DND-41 (cell line): ENCODE data around the gene DAZAP1.
"Not testable (repeated sequence)": the region's sequence is repeated elsewhere in the genome, so short reads cannot be mapped to it uniquely, and the experiment has no call there.

Experiments used
- ATAC-seq: fragments of 200-7000 bp; cut with Tn5 transposase; 3 replicates; pipeline ENCODE4 v1.9.1; 2021; ENCODE audit warnings: low read depth; ENCODE audit not compliant: insufficient read depth
- DNase-seq: peaks from one replicate; pipeline ENCODE4 v3.0.0-alpha.2; 2020
- H2AFZ ChIP-seq: 2 replicates; pipeline ENCODE4 v1.6.0; 2012; ENCODE audit warnings: low read depth, low read length
- H3K27ac ChIP-seq: 2 replicates; pipeline ENCODE4 v1.5.1; 2012; ENCODE audit warnings: low read length, inconsistent platforms
- H3K27me3 ChIP-seq: fragments of 200-600 bp; sonication (generic); 2 replicates; pipeline ENCODE4 v1.6.0; 2012; ENCODE audit warnings: low read length, mild to moderate bottlenecking, inconsistent platforms; ENCODE audit not compliant: insufficient read depth, poor library complexity
- H3K36me3 ChIP-seq: 2 replicates; pipeline ENCODE4 v1.5.1; 2012; ENCODE audit warnings: low read length, inconsistent platforms; ENCODE audit not compliant: insufficient read depth
- H3K4me1 ChIP-seq: 2 replicates; pipeline ENCODE4 v1.5.1; 2012; ENCODE audit warnings: mild to moderate bottlenecking, low read length; ENCODE audit not compliant: insufficient read depth
- H3K4me2 ChIP-seq: 2 replicates; pipeline ENCODE4 v1.6.0; 2012; ENCODE audit warnings: mild to moderate bottlenecking, moderate library complexity, low read length, inconsistent platforms; ENCODE audit not compliant: insufficient read depth
- H3K4me3 ChIP-seq, 2 experiments: fragments of 200-600 bp in 1 of 2; shearing (Covaris generic) in 1 of 2; 2 replicates each; pipeline ENCODE4 v1.5.1; 2012 to 2016; ENCODE audit warnings: inconsistent platforms in 2 of 2, low read length in 2 of 2, mild to moderate bottlenecking in 2 of 2, low read depth in 1 of 2, moderate library complexity in 1 of 2
- H3K79me2 ChIP-seq: 2 replicates; pipeline ENCODE4 v1.6.0; 2012; ENCODE audit warnings: low read length, inconsistent platforms; ENCODE audit not compliant: insufficient read depth
- H3K9ac ChIP-seq: 2 replicates; pipeline ENCODE4 v1.6.0; 2012; ENCODE audit warnings: low read depth, mild to moderate bottlenecking, inconsistent platforms, low read length, moderate library complexity
- H3K9me3 ChIP-seq: 2 replicates; pipeline ENCODE4 v1.5.1; 2012; ENCODE audit warnings: low read length, moderate library complexity, mild to moderate bottlenecking, inconsistent platforms; ENCODE audit not compliant: insufficient read depth, severe bottlenecking
- H4K20me1 ChIP-seq: 2 replicates; pipeline ENCODE4 v1.6.0; 2012; ENCODE audit warnings: low read length; ENCODE audit not compliant: insufficient read depth
- EZH2 ChIP-seq: IDR thresholded peaks from 3 replicates; pipeline ENCODE4 v1.6.1; 2012; ENCODE audit warnings: borderline replicate concordance, low read depth, mild to moderate bottlenecking, moderate library complexity, low read length, inconsistent platforms; ENCODE audit not compliant: severe bottlenecking
- TF ChIP-seq, protein P1 (sequence below): IDR thresholded peaks from 2 replicates; pipeline ENCODE4 v1.5.1; 2012; ENCODE audit warnings: borderline replicate concordance, low read length, moderate library complexity, mild to moderate bottlenecking; ENCODE audit not compliant: poor library complexity, severe bottlenecking; ENCODE audit errors: extremely low read depth

The DAZAP1 gene

DNA sequence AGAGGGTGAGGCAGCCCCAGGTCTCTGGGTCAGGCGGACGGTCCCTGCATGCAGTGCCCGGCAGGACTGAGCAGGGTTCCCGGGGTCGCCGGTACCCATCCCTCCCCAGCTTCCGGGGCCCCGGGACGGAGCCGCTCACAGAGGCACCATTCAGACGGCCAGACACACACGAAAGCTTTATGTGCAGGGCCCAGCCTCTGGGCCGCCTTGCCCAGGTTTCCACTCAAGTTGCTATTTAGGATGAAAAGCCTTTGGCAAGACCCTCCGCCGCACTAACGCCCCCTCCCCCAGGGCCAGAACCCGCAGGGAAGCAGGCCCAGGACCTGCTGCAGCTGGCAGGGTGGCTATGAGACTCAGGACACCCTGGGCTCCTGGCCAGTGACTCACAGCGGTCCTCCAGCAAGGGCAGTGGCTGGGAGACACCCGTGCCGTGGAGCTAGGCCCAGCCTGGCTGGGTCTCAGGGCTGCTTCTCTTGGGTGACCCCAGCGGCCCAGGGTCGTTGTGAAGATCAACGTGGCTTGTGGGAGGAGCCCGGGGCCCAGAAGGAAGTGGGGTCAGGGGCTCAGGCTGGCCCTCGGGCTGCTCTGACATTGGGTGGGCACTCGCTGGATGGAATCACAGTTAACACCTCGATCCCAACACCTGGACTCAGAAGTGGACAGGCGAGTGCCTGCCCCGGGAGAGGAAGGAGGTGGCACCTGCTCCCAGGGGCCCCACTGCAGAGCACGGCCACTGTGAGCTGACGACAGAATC is 66.8 kb downstream of the DAZAP1 start:
- Histone ChIP-seq H3K9ac (no peak overlapping the region), H4K20me1 (peaks cover 82% of the 10 kb centered on the region), H3K27me3 (no peaks in the 10 kb centered on the region), H3K4me1 (peaks cover 45% of the 10 kb centered on the region), H3K4me3 (no peak overlapping the region), H3K9me3 (no peaks in the 10 kb centered on the region), H3K79me2 (peaks cover 45% of the 10 kb centered on the region), H3K36me3 (peaks cover 24% of the 10 kb centered on the region), H3K27ac (no peak overlapping the region), H3K4me2 (no peak overlapping the region), H2AFZ (no peak overlapping the region)
- DNase-seq: no peak
- ATAC-seq: no peak
- TF ChIP-seq EZH2: no peak
- TF ChIP-seq, protein P1, sequence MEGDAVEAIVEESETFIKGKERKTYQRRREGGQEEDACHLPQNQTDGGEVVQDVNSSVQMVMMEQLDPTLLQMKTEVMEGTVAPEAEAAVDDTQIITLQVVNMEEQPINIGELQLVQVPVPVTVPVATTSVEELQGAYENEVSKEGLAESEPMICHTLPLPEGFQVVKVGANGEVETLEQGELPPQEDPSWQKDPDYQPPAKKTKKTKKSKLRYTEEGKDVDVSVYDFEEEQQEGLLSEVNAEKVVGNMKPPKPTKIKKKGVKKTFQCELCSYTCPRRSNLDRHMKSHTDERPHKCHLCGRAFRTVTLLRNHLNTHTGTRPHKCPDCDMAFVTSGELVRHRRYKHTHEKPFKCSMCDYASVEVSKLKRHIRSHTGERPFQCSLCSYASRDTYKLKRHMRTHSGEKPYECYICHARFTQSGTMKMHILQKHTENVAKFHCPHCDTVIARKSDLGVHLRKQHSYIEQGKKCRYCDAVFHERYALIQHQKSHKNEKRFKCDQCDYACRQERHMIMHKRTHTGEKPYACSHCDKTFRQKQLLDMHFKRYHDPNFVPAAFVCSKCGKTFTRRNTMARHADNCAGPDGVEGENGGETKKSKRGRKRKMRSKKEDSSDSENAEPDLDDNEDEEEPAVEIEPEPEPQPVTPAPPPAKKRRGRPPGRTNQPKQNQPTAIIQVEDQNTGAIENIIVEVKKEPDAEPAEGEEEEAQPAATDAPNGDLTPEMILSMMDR: no peak

GRCh38 chr19:1474765-1475351 is 67.5 kb downstream of the DAZAP1 start:
- DNase-seq (no peak), ATAC-seq (no peak)
- Histone ChIP-seq H4K20me1 (peaks cover 80% of the 10 kb centered on the region), H3K4me1 (peaks cover 51% of the 10 kb centered on the region), H3K36me3 (peaks cover 24% of the 10 kb centered on the region), H2AFZ (no peak overlapping the region), H3K27me3 (no peaks in the 10 kb centered on the region), H3K27ac (no peak overlapping the region), H3K9ac (no peak overlapping the region), H3K79me2 (peaks cover 45% of the 10 kb centered on the region), H3K9me3 (no peaks in the 10 kb centered on the region), H3K4me3 (no peak overlapping the region), H3K4me2 (no peak overlapping the region)
- TF ChIP-seq, protein P1: no peak
- TF ChIP-seq EZH2: no peak

- Histone ChIP-seq H3K9ac (no peak overlapping the region), H3K27ac (no peak overlapping the region), H3K4me3 (no peak overlapping the region), H3K79me2 (peaks cover 45% of the 10 kb centered on the region), H3K27me3 (no peaks in the 10 kb centered on the region), H3K9me3 (no peaks in the 10 kb centered on the region), H3K4me2 (no peak overlapping the region), H3K4me1 (peaks cover 43% of the 10 kb centered on the region), H3K36me3 (peaks cover 24% of the 10 kb centered on the region), H4K20me1 (peaks cover 71% of the 10 kb centered on the region), H2AFZ (no peak overlapping the region)
- TF ChIP-seq, protein P1: no peak
- no peak for TF ChIP-seq EZH2
- ATAC-seq (no peak), DNase-seq (no peak)
Observed at GRCh38 chr19:1475751-1476437, 68.5 kb downstream of the DAZAP1 start.

- H3K4me2 ChIP-seq: peak overlapping the region; percentile 99
- not testable (repeated sequence) for H3K27ac ChIP-seq
Observed at GRCh38 chr19:1477056-1477455, 69.7 kb downstream of the DAZAP1 start.

More at GRCh38 chr19:1477056-1477455, 69.7 kb downstream of the DAZAP1 start:
- Histone ChIP-seq H3K4me3 (peak overlapping the region in 1 of 2 experiments; percentile 98; a peak in 1 of 4 replicates), H3K9ac (peak overlapping the region; percentile 92; the same call in 1 of the 2 replicates), H4K20me1 (peaks cover 60% of the 10 kb centered on the region), H3K36me3 (peaks cover 24% of the 10 kb centered on the region), H3K79me2 (peaks cover 45% of the 10 kb centered on the region), H3K4me1 (peaks cover 31% of the 10 kb centered on the region)
- H3K9me3 ChIP-seq, H2AFZ ChIP-seq, ATAC-seq, H3K27me3 ChIP-seq, DNase-seq: not testable (repeated sequence)
